ENCODE results near the gene FUT3.

Gene FUT3

GRCh38 chr19:5822181-5822844, 28.9 kb downstream of the FUT3 start:
- no peak for DNase-seq

- DNase-seq: no peak
Observed at GRCh38 chr19:5821521-5822180, 29.6 kb downstream of the FUT3 start.

GRCh38 chr19:5820785-5821184, 30.5 kb downstream of the FUT3 start:
- DNase-seq: no peak

GRCh38 chr19:5818594-5818993, 32.7 kb downstream of the FUT3 start:
- no peak for DNase-seq

- DNase-seq: no peak
Observed at GRCh38 chr19:5817218-5817617, 34.0 kb downstream of the FUT3 start.

GRCh38 chr19:5814852-5815246, 36.4 kb downstream of the FUT3 start:
- no peak for DNase-seq

GRCh38 chr19:5814123-5814851, 37.0 kb downstream of the FUT3 start:
- DNase-seq: no peak

DNA sequence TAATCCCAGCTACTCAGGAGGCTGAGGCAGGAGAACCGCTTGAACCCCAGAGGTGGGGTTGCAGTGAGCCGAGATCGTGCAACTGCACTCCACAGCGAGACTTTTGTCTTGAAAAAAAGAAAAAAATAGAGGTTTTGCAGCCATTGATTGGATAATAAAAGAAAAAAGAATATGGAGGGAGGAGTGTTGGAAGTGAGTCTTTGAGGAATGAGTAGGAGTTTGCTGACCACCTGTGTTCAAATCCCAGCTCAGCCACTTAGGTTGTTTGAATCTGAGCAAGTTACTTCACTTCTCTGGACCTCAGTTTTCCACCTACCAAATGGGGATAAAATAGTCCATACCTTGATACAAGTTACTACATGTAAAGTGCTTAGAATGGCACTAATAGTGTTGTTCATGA, 40.1 kb downstream of the FUT3 start:
- DNase-seq: no peak

DNA sequence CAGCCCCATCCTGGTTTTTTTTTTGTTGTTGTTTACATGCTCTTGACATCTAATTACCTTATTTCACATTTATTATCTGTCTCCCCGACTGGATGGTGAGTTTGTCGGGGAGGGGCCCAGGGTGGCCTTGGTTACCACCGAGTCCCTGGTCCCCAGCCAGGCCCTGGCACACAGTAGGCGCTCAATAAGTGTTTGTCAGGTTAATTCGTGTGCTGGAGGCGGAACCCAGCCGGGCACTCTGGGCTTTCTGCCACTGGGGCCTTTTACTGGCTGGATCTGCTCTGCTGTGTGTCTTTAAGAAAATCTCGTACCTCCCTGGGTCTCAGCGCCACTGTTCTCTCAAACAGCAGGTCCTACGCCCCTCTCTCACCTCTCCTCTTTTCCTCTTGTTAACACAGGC, 41.8 kb downstream of the FUT3 start:
- DNase-seq: no peak

DNA sequence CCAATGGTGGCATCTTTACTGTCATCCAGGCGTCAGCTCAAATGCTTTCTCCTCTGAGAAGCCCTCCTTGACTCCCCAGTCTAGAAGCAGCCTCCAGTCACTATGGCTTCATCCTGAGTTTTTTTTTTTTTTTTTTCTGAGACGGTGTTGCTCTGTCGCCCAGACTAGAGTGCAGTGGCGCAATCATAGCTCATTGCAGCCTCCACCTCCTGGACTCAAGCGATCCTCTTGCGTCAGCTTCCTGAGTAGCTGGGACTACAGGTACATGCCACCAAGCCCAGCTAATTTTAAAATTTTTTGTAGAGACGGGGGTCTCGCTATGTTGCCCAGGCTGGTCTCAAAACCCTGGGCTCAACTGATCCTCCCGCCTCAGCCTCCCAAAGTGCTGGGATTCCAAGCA, 42.2 kb downstream of the FUT3 start:
- no peak for DNase-seq

- DNase-seq: no peak
Observed at GRCh38 chr19:5808120-5808816, 43.0 kb downstream of the FUT3 start.

GRCh38 chr19:5806905-5807304, 44.3 kb downstream of the FUT3 start:
- no peak for DNase-seq

- DNase-seq: no peak
Observed at GRCh38 chr19:5806133-5806489, 45.1 kb downstream of the FUT3 start.

DNA sequence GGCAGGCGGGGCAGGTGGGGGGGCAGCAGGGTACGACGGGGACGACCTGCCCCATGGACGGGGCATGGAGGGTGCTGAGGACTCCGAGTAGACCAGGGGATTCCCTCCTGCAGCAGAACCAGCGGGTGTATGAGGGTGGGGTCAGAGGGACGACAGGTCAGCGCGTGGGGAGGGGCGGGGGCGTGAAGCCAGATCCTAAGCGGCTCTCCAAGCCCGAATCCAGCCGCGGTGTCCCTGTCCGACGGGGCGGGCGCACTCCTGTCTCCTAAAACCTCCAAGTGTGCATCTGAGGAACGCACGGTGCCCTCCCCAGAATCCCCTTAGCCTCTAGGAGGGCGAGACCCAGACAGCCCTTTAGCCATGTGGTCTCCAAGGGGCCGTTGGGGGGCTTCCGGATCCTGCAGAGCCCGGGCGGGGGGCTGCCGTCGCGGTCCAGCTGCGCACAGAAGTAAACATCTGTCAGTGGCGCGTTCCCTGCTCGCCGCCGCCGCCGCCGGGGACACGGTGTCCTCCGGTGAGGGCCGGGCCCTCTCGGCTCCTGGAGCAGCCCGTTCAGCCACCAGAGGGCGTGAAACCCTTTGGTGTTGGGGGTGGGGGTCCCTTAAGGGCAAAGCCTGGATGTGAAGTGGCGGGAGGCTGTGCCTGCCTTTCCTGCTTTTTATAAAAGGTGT, 45.7 kb downstream of the FUT3 start:
- DNase-seq: peak; percentile 47

- peak; percentile 34 for DNase-seq
Observed at GRCh38 chr19:5804516-5805461, 46.5 kb downstream of the FUT3 start, which contains the start of gene NRTN. Gene NRTN (plus strand): TSS chr19:5805067. CDS start chr19:5824166, 19,099 bp downstream.

DNA sequence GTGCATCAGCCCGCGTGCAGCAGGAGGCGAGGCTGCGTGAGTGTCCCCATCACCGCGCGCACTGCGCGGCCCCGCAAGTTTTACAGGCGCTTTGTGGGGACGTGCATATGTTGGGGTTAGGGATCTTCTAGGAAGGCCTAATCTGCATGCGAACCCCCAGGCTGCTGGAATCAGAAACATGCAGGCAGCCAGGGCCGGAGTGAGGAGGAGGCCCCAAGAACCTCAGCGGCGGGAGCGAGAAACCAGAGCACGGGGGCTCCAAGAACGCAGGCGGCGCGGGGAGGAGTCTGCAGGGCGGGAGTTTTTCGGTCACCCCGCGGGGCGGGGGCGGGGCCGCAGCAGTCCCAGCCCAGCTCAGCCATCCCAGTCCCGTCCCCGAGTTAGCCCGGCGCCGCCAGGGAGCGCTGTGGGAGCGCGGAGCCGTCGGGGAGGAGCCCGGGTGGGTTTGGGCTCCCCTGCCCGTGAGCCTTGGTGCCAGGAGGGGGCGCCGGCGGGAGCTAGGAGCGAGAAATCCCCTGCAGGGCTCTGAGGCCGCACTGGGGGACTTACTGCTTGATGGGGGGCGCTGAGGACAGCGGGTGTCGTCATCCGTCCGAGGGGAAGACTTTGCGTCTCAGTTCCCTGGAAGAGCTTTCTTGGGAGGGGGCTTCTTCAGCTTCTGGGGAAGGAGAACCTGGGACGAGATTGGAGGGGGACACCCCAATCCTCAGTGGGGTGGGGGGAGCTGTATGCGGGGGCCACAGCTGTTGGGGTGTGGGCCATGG, 47.3 kb downstream of the FUT3 start:
- peak; percentile 91 for DNase-seq

DNA sequence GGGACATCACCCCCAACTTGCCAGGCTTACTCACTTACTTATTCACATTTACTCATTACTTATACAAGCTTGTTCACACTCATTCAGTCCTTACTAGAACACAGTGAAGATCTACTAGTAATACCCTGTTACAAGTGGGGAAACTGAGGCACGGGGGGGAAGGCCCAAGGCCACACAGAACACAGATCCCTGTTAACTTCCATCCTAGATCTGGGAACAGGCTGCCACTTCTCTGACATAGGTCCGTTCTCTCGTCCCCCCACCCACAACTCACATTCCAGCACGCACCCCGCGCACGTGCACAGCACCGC, 47.9 kb downstream of the FUT3 start:
- DNase-seq: no peak

- DNase-seq: no peak
Observed at GRCh38 chr19:5801796-5802619, 49.2 kb downstream of the FUT3 start.

DNA sequence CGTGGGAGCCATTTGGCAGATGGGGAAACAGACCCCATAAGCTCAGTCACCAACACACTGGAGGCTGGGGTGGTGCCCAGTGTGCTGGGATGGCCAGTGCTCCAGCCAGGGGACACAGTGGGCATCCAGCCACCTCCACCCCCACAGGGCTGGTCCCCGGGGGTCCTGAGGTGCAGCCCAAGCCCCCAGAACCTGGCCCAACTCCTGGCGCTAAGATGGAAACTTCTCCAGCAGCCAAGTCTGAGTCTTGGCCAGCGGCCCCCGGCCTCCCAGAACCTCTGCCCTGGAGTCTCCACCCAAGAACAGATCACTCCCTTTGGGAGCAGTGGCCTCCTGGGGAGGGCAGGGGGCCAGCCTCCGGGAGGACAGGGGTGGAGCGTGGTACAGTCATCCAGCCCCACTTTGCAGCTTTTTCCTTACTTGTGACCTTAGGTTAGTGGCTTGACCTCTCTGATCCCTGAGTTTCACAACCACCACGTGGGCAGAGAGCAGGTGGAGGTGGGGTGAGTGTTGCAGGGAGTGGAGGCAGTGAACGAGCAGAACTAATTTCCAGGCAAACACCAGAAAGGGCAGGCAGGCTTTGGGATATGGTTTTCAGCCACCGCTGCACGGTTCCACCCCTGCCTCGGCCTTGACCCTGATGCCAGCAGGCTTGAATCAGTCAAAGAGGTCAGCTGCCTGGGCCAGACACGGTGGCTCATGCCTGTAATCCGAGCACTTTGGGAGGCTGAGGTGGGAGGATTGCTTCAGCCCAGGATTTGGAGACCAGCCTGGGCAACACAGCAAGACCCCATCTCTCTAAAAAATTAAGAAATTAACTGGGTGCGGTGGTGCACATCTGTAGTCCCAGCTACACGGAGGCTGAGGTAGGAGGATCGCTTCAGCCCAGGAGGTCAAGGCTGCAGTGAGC, 50.6 kb downstream of the FUT3 start:
- DNase-seq: no peak

Measured in central memory CD4-positive, alpha-beta T cell (primary cell).